ENCODE measurements around the gene TSHR. TPM values are rescaled to one million over a fixed set of nuclear protein-coding genes. Genes with fewer than 3 reads are reported as not detected.

The TSHR gene
- total RNA-seq, 3 donors from 2014 or later (not counting 1 experiment from before 2014, with no cell fraction given): 0.80 TPM; not detected in 2

GRCh38 chr14:80988192-80988591 is 32.8 kb downstream of the TSHR start:
- 76% methylated on average over 1 of the region's 1 CpG for WGBS (ENCODE audit: insufficient coverage)
- Mint-ChIP-seq H3K4me1 (no peaks in the 10 kb centered on the region), H3K9me3 (no peaks in the 10 kb centered on the region), H3K36me3 (no peaks in the 10 kb centered on the region), H3K27me3 (ENCODE audit: low read depth in 2 of 2) (peaks cover 0 to 5% of the 10 kb centered on the region in 2 donors), H3K4me3 (no peak overlapping the region), H3K27ac (no peak overlapping the region)
- H3K36me3 ChIP-seq (ENCODE audit: control insufficient read depth, insufficient read depth, low read length): no peaks in the 10 kb centered on the region
- no peak overlapping the region for H3K27ac ChIP-seq (ENCODE audit: low read length)
- H3K9me3 ChIP-seq (ENCODE audit: control insufficient read depth, insufficient read depth, low read length): no peaks in the 10 kb centered on the region
- H3K4me1 ChIP-seq (ENCODE audit: control insufficient read depth, insufficient read depth, low read length): no peaks in the 10 kb centered on the region
- no peaks in the 10 kb centered on the region for H3K27me3 ChIP-seq (ENCODE audit: control insufficient read depth, insufficient read depth, low read length)
- no peak overlapping the region for H3K4me3 ChIP-seq (ENCODE audit: low read length)
- DNase-seq: no peak
- intact Hi-C loops (cut with micrococcal nuclease): no loop called here
- ATAC-seq: no peak
- TF ChIP-seq CTCF (IDR thresholded peaks at IDR 0.05): no peak

- 50% methylated on average over 5 of the region's 6 CpGs for WGBS (ENCODE audit: insufficient coverage)
- H3K4me1 ChIP-seq (ENCODE audit: control insufficient read depth, insufficient read depth, low read length): no peaks in the 10 kb centered on the region
- no peaks in the 10 kb centered on the region for H3K9me3 ChIP-seq (ENCODE audit: control insufficient read depth, insufficient read depth, low read length)
- no peaks in the 10 kb centered on the region for H3K27me3 ChIP-seq (ENCODE audit: control insufficient read depth, insufficient read depth, low read length)
- Mint-ChIP-seq H3K36me3 (no peaks in the 10 kb centered on the region), H3K9me3 (no peaks in the 10 kb centered on the region), H3K27ac (no peak overlapping the region), H3K27me3 (ENCODE audit: low read depth in 2 of 2) (peaks cover 0 to 7% of the 10 kb centered on the region in 2 donors), H3K4me3 (no peak overlapping the region), H3K4me1 (no peaks in the 10 kb centered on the region)
- no peaks in the 10 kb centered on the region for H3K36me3 ChIP-seq (ENCODE audit: control insufficient read depth, insufficient read depth, low read length)
- no peak for DNase-seq
- H3K27ac ChIP-seq (ENCODE audit: low read length): no peak overlapping the region
- ATAC-seq: peak in 2 of 3 donors; percentile 35 to 69
- no peak for TF ChIP-seq CTCF (IDR thresholded peaks at IDR 0.05)
- intact Hi-C loops (cut with micrococcal nuclease): no loop called here
- H3K4me3 ChIP-seq (ENCODE audit: low read length): no peak overlapping the region
These were observed 33.5 kb downstream of the TSHR start for GRCh38 chr14:80988735-80989429.

GRCh38 chr14:80992580-80992979 is 37.2 kb downstream of the TSHR start:
- Histone ChIP-seq H3K4me3 (ENCODE audit: low read length) (no peak overlapping the region), H3K36me3 (ENCODE audit: control insufficient read depth, insufficient read depth, low read length) (no peaks in the 10 kb centered on the region), H3K27ac (ENCODE audit: low read length) (no peak overlapping the region), H3K27me3 (ENCODE audit: control insufficient read depth, insufficient read depth, low read length) (peaks cover 12% of the 10 kb centered on the region), H3K4me1 (ENCODE audit: control insufficient read depth, insufficient read depth, low read length) (no peaks in the 10 kb centered on the region), H3K9me3 (ENCODE audit: control insufficient read depth, insufficient read depth, low read length) (no peaks in the 10 kb centered on the region)
- Mint-ChIP-seq H3K9me3 (no peaks in the 10 kb centered on the region), H3K27ac (no peak overlapping the region), H3K27me3 (ENCODE audit: low read depth in 2 of 2) (peaks cover 14 to 21% of the 10 kb centered on the region in 2 donors), H3K36me3 (no peaks in the 10 kb centered on the region), H3K4me1 (peaks cover 0 to 6% of the 10 kb centered on the region in 2 donors), H3K4me3 (no peak overlapping the region)
- intact Hi-C loops (cut with micrococcal nuclease): no loop called here
- ATAC-seq (no peak), DNase-seq (no peak)
- WGBS (ENCODE audit: insufficient coverage): 90% methylated on average over 2 of the region's 3 CpGs
- no peak for TF ChIP-seq CTCF (IDR thresholded peaks at IDR 0.05)
